NT2/D1 (cell line): ENCODE measurements around the gene LGALS4.

Experiments
- SUZ12 ChIP-seq: IDR thresholded peaks from 2 replicates; pipeline ENCODE4 v1.6.1; 2011; ENCODE audit not compliant: insufficient read length, insufficient read depth; ENCODE audit errors: extremely low read depth
- YY1 ChIP-seq: IDR thresholded peaks from 2 replicates; pipeline ENCODE4 v1.6.1; 2011; ENCODE audit not compliant: insufficient read length, insufficient read depth

DNA sequence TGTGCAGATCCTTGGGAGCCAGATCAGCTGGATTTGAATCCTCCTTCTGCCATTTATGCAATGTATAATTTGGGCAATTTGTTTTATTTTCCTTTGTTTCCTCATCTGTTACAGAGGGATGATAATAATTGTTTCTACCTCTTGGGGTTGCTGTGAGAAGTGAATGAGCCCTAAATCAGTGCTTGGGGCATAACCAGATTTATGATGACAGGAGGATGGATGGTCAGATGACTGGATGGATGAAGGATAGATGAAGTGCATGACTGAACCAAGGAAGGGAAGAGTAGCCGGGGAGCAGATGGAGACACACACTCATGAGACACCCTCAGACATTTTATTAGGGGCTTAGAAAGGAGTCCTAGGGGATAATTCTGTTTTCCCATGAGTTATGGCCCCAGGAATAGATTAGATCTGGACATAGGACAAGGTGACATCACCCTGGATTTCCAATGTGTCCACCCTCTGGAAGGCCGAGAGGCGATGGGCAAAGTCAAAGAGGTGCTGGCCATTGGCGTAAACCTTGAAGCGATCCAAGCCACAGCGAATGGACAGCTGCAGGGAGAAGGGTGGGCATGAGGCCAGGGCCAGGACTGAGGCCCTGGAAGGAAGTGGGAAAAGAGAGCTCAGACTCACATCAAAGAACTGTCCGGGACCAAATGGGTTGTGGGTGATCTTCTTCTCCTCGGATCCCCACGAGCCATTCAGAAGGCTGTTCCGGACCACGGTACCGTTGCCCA is 11.2 kb downstream of the LGALS4 start:
- TF ChIP-seq YY1, result no peak
- TF ChIP-seq SUZ12, result no peak
